Activated naive CD4-positive, alpha-beta T cell (primary cell): ENCODE data around the gene SLC35E3.

Source experiments
- DNase-seq, 4 experiments: peaks; one replicate each; lab custom pipeline; 2025; lab: John Stamatoyannopoulos, UW

The SLC35E3 gene

GRCh38 chr12:68771223-68771925 lies 25.4 kb downstream of the SLC35E3 start:
- no peak for DNase-seq

GRCh38 chr12:68772714-68773113 lies 26.7 kb downstream of the SLC35E3 start:
- DNase-seq = no peak

- no peak for DNase-seq
Measured at GRCh38 chr12:68773582-68773981, 27.6 kb downstream of the SLC35E3 start.

GRCh38 chr12:68775121-68775630 lies 29.2 kb downstream of the SLC35E3 start:
- no peak for DNase-seq

- DNase-seq = no peak
Measured at GRCh38 chr12:68776976-68777610, 31.1 kb downstream of the SLC35E3 start.

- DNase-seq = no peak
Measured at GRCh38 chr12:68779280-68779679, 33.3 kb downstream of the SLC35E3 start.

- no peak for DNase-seq
Measured at GRCh38 chr12:68780731-68781130, 34.8 kb downstream of the SLC35E3 start.

GRCh38 chr12:68781728-68782127 lies 35.8 kb downstream of the SLC35E3 start:
- DNase-seq = no peak

- no peak for DNase-seq
Measured at GRCh38 chr12:68784015-68784414, 38.0 kb downstream of the SLC35E3 start.

- DNase-seq = no peak
Measured at GRCh38 chr12:68785358-68785757, 39.4 kb downstream of the SLC35E3 start.

GRCh38 chr12:68785823-68786222 lies 39.8 kb downstream of the SLC35E3 start:
- no peak for DNase-seq

GRCh38 chr12:68786929-68787328 lies 41.0 kb downstream of the SLC35E3 start:
- DNase-seq = no peak

- no peak for DNase-seq
Measured at GRCh38 chr12:68788554-68789143, 42.7 kb downstream of the SLC35E3 start.

- no peak for DNase-seq
Measured at GRCh38 chr12:68789144-68789878, 43.3 kb downstream of the SLC35E3 start.

- DNase-seq = no peak
Measured at GRCh38 chr12:68790081-68790951, 44.3 kb downstream of the SLC35E3 start.

GRCh38 chr12:68790952-68791234 lies 44.9 kb downstream of the SLC35E3 start:
- no peak for DNase-seq

GRCh38 chr12:68791897-68792481 lies 46.0 kb downstream of the SLC35E3 start:
- DNase-seq = no peak

GRCh38 chr12:68792952-68793351 lies 47.0 kb downstream of the SLC35E3 start:
- no peak for DNase-seq

- no peak for DNase-seq
Measured at GRCh38 chr12:68793436-68793835, 47.5 kb downstream of the SLC35E3 start.

GRCh38 chr12:68793975-68794652 lies 48.1 kb downstream of the SLC35E3 start:
- no peak for DNase-seq
